Stimulated activated CD4-positive, alpha-beta T cell treated with anti-CD3 and anti-CD28 coated beads, TNF-alpha, amount 100 ng/mL, for 4 hours (primary cell): ENCODE results near the gene VAV3.
"Not testable (repeated sequence)": the region's sequence is repeated elsewhere in the genome, so short reads cannot be mapped to it uniquely, and the experiment has no call there.

ENCODE experiments used
- DNase-seq, 3 experiments: peaks; one replicate each; pipeline ENCODE4 v3.0.0-alpha.2; 2020; ENCODE audit warnings: low read depth in 3 of 3

VAV3 gene

DNA sequence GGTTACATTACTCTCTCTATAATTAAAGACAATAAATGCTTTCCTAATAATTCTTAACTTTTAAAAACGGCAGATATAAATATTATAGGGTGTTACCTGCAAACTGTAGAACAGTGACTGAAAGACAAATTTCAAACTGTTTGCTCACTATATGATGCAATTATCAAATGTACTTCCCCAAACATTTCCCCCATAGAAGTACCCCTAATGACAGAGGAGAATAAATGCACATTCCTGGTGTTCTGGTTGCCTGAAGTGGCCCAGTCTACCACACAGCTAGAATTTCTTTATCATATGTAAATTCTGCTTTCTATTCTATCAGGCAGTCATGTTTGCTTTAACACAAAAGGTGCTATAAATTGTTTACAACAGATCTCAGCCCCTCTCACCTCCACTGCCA lies 70.4 kb downstream of the VAV3 start:
- no peak for DNase-seq

DNA sequence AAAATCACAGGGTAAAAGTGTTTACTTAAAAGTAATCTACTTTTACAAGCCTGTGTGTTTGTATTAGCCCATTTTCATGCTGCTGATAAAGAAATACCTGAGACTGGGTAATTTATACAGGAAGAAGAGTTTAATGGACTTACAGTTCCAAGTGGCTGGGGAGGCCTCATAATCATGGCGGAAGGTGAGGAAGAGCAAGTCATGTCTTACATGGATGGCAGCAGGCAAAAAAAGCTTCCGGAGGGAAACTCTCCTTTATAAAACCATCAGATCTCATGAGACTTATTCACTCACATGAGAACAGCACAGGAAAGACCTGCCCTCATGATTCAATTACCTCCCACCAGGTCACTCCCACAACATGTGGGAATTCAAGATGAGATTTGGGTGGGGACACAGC lies 71.6 kb downstream of the VAV3 start:
- DNase-seq, result not testable (repeated sequence)

DNA sequence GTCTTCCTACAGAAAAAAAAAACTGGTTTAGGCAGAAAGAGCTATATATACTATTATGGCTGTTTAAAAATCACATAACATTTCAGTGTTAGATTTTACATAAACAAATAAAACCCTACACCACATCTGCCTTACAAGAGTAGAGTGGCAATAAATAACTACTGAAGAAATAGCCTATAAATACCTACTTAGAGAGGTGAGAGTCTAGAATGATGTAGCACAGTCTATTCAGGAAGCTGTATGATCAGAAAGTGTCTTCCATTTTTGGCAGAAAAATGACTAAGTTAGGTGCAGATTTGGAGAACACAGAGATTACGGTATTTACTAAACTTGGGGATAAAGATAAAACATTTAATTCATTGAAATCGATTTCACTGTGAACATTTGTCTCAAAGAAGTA lies 75.5 kb downstream of the VAV3 start:
- no peak for DNase-seq

DNA sequence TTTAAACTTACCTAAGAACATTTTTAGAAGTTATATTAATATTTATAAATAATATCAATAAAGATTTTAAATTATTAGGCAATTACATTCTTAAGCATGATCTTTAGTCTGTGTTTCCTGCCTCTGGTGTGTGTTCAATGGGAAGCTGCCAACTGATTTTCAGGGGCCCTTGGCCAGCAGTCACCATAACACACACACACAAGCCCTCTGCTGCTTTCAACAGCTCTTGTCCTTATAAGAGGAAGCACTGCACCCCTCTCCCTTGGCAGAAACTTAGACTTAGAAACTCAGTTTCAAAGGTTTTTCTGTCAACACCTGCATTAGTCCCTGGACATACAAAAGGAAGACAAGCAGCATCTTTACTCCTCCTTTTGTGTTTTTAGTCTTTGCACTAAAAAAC lies 81.4 kb downstream of the VAV3 start:
- DNase-seq, result no peak

DNA sequence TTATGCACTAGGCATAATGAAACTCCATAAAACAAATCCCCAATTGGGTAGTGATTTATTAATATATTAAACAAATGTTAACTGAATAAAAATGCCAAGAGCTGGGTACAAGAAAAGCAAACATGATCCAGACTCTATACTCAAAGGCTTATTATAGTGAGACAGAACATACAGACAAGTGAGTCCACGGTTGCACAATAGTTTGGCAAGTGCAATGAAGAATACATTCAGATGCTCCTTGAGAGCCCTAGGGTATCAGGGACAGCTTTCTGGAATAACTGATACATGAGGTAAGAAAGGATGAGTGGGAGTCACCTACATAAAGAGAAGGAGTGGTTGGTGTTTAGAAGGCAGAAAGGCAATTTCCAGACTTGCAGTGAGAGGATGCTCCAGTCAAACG lies 85.1 kb downstream of the VAV3 start:
- no peak for DNase-seq

DNA sequence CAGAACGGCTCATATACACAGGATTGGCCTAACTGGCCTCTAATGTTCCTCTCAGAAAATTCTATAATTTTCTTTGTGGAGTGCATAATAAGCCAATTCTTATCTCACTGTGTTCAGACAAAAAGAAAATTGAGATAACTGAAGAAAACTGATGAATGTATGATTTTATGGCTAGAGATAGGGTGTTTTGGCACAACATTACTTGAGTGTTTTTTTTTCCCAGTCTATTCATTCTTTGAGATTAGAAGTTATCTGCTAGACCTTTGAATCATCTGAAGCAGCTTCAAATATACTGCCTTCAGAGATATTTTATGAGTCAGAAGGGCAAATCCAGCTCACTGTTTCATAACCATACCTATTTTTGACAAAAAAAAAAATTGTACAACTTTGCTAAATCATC lies 85.6 kb downstream of the VAV3 start:
- DNase-seq, result no peak

DNA sequence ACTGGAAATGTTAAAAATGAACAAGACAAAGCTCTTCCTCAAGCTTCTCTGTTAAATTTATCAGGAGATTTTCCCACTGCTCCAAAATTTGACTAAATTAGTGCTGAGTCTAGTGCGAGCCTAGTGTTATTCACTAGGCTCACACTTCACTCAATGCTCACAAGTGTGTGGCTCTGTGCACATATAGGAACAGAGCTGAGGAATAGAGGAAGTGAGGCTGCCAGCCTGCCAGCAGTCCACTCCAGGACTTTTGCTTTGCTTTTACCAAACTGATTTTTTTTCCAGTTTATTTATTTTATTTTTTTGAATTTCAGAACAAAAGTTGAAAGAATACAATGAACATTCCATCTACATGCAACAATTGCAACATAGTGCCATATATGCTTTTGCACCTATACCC lies 87.2 kb downstream of the VAV3 start:
- no peak for DNase-seq

DNA sequence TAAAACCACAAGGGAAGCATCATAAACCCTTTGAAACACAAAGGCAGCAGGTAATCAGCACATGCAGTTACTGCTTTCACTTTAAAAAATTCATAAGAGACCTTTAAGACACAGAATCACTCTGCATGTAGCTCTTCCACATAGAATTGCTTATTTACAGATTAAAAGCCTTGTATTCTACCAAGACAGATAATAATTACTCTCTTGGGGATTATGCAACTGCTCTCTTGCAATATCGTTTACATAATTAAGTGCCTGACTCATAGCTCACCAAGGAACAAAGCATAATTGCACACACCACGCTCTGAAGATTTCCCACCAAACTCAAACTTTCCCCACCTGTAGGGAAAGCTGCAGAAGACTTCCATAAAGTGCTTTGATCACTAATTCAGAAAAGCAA lies 87.9 kb downstream of the VAV3 start:
- no peak for DNase-seq

DNA sequence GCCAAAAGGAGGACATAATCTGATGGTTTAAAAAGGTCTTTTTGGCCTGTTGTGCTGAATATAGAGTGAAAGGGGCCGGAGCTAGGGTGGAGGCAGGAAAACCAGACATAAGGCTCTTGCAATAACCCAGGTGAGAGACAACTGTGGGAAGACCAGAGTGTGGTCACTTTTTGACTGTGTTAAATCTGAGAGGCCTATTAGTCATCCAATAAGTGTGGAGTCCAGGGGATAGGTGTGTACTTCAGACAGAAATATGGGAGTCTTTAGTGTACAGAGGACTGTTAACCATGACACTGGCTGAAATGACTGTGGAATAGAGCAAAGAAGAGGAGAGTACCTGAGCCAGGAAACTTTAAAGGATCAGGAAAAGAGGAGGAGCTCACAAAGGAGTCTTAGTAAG lies 89.3 kb downstream of the VAV3 start:
- DNase-seq, result no peak

DNA sequence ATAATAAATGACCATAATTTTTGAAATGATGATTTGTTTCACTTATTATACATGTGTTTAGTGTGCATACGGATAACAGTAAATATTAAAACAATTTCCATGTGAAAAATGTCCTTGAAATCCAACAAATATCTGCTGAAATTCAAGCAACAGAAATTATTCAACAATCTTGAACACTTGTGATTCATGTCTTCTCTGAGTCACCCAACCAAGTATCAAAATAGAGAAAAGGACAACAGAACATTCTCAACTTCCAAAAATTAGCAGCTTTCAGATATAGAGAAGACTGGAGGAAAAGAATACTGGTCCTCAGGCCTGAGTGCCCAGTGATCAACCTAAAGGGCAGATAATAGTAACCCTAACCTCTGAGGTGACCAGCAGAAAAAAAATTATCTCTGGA lies 90.8 kb downstream of the VAV3 start:
- no peak for DNase-seq

DNA sequence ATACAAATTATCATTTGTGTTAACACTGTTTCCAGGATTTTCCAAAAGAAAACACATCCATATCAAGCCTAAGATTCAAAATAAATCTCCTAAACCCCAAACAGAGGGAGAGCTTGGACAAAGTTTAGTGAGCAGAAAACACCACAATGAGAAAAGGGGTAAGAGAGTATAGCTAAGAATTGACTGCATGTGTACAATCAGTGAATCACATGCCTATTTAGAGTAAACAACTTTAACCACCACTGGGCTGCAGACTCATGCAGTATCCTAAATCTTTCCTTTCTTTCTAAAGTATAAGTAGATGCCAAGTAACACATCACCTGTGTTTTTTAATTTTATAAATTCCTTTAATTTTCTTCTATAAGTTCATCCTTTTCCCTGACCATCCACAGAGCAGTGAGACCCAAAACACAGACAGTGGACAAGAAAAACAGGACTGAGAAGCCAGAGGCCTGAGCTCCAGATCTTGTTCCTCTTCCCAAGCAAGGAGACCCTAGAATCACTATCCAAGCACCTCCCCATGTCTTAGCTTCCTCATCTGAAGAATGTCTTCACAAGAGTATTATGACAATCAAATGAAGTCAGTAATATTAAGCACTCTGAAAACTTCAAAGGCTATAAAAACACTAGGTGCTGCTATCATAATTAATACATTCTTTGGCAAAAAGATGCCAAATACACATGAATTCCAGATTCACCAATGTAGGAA lies 93.1 kb downstream of the VAV3 start:
- DNase-seq, result no peak

DNA sequence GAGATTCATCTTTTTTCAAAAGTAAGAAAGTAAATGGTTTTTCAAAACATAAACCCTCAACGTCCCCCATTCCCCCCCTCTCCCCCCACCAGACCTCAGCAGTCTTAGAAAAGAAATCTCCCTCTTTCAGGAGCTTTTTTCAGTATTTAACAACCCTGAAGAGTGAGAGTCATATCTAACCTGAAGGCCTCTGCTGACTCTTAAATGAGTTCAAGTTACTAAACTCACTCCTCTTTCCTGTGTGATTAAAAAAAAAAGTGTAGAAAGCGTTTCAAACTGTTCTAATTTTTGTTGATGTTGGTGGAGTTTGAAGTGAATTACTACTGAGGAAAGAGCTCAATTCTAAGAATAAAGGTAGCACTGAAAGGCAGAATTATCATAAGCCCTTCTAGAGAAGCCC lies 93.7 kb downstream of the VAV3 start:
- no peak for DNase-seq

DNA sequence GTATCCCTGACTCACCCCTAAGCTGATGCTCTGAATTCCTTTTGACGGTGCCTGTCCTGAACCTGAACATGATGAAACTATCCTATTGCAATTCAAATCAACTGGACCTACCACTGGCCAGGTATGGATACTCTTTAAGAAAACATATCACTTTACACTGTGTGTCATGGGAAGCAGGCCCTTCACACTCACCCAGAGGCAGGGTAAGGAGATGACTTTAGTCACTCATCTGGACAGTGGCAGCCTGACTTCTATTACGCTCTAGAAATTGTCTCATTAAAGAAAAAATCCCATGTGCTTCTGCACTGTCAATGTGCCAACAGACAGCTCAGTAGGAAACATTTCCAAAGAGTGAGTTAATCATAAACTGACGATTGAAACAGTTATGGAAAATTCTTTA lies 94.3 kb downstream of the VAV3 start:
- DNase-seq, result no peak

DNA sequence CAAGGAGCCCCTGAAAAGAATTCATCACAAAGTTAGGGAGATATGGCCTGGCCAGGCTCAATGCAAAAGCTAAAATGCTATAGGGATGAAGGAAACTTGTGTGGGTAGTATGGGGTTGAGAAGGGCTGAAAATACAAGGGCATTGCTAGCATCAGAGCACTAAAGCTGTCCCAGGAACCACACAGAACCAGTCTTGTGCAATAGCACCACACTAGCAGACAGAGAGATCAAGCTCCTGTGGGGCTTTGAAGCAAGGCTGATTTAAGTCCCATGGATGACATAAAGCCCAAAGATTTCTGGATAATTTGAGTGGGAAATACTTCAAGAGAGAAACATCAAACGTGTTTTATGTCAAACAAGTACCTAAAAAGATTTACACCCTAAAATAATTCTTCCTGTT lies 97.1 kb downstream of the VAV3 start:
- DNase-seq, result no peak

DNA sequence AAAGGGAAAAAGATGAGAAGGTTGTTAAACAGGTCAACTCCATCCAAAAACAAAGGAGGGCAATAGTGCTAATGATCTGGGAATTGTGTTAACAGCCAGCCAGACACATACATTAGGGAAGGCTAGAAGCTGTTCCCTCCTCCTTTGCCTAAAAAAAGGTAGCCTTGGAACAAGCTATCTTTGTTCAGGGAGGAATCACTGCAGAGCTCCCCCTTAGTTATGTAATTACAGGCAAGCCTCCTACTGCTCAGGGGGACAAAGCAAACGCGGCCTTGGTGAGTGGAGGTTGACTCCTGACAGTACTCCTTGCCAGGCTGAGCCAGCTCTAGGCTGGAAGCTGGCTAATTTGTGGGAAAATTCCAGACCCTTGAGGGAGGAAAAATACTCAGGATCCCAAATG lies 97.6 kb downstream of the VAV3 start:
- no peak for DNase-seq

DNA sequence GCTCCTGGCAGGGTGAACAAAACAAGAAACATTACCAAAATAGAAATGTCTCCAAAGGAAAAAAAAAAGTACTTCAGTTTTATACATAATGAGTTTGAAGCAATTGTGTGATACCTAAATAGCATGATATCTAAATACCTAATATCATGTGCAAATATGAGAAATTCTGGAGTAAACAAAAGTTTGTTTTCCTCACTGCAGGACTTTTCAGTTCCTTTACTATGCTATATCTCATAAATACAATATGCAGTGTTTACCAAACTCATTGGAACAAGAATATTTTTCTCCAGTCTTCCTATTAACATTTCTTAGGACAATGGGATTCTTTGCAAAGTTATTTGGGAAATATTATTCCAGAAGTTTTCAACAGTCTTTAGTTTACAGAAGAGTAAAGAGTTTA lies 98.1 kb downstream of the VAV3 start:
- DNase-seq, result no peak

DNA sequence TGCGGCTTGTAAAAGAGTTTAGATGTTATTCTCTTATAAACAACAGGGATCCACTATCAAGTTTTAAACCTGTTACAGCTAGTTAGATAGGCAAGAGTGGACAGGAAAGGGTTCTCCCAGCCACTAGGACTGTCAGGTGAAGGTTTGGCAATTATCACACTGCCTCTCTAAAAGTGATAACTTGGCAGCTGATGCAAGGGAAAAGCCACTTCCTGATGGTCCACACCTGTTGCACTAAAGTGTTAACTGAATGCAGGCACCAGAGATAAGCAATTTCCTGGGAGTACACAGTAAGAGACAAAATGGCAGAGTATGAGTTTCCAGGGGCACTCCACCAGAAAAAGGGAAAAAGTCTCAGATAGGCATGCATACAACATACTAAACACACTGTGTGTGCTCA lies 99.4 kb downstream of the VAV3 start:
- DNase-seq, result no peak

DNA sequence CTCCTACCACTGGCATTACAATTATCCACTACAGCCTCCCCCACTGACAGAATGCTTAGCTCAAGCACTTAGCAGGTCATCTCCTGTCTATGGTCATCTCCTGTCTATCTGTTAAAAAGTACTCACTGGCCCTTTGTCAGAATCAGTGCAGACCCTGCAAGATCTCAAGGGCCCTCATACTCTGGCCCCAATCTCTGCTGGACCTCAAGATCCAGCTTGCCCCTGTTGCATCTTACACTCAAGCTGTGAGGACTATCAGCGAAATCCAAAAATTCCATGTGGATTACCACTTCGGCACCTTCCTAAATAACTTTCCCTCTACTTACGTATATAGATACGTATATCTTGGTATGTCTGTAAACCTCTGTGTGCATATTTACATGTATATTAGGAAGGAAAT lies 101.6 kb downstream of the VAV3 start:
- no peak for DNase-seq

DNA sequence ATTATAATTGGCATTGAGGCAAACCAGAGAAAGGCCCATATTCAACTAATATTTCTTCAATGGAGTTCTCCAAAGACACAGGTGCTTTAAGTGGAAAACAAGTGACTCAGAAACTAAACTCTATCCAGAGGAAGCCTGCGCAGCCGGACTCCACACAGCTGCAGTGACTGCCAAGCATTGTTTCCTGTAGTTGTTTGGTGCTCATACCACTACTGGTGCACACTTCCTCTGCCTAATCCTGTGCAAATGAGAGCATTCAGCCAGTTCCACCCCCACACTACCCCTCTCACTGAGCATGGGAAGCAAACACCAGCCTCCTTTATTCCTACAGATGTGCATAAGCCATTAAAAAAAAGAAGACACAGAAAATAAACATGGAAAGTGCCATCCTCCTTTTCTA lies 102.9 kb downstream of the VAV3 start:
- DNase-seq, result no peak

DNA sequence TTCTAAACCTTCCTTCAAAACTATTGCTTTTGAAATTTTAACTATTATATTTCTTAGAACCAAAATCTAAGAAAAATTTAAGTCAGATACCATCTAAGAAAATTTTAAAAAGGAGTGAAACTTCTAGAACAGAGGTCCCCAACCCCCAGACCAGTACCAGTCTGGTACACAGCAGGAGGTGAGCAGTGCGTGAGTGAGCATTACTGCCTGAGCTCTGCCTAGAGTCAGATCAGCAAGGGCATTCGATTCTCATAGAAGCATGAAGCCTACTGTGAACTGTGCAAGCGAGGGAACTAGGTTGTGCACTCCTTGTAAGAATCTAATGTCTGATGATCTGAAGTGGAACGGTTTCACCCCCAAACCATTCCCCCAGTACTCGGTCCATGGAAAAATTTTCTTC lies 106.7 kb downstream of the VAV3 start:
- DNase-seq, result no peak

DNA sequence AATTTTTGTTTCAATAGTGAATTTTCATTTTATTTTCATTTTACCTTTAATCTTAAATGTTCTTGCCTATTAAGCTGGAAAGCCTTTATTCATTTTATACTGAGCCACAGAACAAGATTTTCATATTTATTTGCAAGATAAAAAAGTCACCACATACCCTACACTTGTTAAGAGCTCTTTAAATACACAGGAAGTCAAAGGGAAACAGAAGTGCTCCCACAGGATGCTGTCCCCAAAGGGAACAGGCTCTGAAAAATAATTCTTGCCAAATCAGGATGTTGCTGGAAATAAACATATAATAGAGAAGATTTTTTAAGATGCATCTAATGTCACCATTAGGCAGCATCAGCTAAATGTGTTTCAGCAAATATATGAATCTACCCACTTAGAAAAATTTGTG lies 113.6 kb downstream of the VAV3 start:
- no peak for DNase-seq

DNA sequence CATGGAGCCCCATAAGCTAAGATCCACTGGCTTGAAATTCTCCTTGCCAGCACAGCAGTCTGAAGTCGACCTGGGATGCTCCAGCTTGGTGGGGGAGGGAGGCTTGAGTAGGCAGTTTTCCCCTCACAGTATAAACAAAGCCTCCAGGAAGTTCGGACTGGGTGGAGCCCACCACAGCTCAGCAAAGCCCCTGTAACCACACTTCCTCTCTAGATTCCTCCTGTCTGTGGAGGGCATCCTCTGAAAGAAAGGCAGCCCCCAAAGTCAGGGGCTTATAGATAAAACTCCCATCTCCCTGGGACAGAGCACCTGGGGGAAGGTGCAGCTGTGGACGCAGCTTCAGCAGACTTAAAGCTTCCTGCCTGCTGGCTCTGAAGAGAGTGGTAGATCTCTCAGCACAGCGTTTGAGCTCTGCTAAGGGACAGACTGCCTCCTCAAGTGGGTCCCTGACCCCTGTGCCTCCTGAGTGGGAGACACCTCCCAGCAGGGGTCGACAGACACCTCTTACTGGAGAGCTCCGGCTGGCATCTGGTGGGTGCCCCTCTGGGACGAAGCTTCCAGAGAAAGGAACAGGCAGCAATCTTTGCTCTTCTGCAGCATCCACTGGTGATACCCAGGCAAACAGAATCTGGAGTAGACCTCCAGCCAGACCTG lies 120.3 kb downstream of the VAV3 start:
- not testable (repeated sequence) for DNase-seq

DNA sequence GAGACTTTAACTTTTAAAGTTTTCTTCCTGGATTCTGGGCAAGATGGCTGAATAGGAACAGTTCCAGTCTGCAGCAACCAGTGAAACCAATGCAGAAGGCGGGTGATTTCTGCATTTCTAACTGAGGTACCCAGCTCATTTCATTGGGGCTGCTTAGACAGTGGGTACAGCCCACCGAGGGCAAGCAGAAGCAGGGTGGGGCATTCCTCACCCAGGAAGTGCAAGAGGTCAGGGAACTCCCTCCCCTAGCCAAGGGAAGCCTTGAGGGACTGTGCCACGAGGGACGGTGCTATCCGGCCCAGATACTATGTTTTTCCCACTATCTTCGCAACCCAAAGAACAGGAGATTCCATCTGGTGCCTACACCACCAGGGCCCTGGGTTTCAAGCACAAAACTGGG lies 121.0 kb downstream of the VAV3 start:
- DNase-seq, result no peak

DNA sequence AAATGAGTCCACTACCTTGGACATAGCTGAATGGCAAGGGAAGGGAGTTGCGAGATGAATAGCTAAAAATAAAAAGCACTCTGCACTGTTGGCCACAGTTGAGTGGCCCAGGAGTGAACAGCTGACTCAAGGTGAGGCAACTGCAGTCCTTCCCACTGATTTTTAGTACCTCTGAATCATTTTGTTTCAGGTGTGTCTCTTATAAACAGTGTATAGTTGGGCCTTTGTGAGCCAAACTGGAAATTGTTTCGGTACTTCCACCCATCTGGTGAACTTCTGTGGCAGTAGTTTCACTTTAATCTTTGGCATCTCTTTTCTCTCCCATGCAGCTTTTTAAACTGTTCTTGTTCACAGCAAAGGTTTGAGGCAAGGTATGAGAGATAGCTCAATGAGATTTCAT lies 122.7 kb downstream of the VAV3 start:
- DNase-seq, result no peak
